Smooth muscle cell of the brain vasculature (primary cell): ENCODE data around the gene PNKP.

Experiments
- DNase-seq: peaks from one replicate; pipeline ENCODE4 v3.0.0-alpha.2; 2012; ENCODE audit warnings: low read depth, low spot score

Gene PNKP

DNA sequence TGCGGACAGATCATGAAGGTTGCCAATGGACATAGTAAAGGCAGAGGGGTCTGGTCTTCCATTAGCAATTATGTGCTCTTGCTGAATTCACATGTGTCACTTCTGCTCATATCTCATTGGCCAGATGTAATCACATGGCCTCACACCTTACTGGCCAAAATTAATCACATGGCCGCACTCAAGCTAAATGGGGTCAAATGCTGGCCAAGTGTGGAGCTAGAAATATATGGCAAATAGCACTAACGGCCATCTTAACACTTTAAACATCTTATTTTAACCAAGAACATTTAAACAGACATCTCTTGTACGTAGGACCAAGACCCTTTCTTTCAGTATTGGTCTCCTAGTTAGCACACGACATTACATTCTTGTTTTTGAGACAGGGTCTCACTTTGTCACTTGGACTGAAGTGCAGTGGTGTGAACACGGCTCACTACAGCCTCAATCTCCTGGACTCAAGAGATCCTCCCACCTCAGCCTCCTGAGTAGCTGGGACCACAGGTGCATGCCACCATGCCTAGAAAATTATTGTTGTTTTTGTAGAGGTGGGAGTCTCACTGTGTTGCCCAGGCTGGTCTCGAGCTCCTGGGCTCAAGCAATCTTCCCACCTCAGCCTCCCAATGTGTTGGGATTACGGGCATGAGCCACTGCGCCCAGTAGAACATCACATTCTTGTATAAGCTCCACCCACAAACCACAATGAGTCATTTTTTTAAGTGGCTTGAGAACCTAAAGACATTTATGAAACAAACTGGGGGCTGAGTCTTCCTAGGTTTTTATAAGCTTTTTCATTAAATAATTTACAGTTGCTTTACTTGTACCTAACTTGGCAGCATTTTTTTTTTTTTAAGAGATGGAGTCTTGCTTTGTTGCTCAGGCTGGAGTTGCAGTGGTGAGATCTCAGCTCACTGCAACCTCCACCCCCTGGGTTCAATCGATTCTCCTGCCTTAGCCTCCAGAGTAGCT, 19.4 kb downstream of the PNKP start:
- no peak for DNase-seq

DNA sequence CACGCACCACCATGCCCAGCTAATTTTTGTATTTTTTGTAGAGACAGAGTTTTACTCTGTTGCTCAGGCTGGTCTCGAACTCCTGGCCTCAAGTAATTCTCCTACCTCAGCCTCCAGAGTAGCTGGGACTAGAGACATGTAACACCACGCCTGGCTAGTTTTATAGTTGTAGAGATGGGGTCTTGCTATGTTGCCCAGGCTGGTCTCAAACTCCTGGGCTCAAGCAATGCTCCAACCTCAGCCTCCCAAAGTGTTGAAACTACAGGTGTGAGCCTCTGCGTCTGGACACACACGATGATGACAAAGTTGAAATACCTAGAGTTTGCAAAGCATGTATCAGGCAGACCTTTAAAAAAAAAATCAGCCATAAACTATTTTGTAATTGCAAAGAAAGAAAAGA, 21.0 kb downstream of the PNKP start:
- no peak for DNase-seq

DNA sequence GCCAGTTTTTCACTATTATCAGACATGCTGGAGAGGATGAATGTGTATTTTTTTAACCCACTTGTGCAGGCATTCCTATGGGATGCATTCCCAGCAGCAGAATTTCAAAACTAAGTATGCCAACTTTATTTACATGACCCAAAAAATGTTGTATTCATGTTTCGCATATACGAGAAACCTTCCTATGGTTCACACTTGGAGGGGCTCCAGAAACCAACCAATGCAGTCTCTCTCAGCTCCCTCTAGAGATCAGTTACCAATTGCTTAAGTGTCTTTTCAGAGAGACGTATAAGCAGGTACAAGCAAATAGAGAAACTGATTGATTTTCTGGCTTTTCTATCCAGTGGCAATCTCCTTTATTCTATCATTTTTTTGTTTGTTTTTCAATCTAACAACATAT, 22.0 kb downstream of the PNKP start:
- DNase-seq, result no peak

DNA sequence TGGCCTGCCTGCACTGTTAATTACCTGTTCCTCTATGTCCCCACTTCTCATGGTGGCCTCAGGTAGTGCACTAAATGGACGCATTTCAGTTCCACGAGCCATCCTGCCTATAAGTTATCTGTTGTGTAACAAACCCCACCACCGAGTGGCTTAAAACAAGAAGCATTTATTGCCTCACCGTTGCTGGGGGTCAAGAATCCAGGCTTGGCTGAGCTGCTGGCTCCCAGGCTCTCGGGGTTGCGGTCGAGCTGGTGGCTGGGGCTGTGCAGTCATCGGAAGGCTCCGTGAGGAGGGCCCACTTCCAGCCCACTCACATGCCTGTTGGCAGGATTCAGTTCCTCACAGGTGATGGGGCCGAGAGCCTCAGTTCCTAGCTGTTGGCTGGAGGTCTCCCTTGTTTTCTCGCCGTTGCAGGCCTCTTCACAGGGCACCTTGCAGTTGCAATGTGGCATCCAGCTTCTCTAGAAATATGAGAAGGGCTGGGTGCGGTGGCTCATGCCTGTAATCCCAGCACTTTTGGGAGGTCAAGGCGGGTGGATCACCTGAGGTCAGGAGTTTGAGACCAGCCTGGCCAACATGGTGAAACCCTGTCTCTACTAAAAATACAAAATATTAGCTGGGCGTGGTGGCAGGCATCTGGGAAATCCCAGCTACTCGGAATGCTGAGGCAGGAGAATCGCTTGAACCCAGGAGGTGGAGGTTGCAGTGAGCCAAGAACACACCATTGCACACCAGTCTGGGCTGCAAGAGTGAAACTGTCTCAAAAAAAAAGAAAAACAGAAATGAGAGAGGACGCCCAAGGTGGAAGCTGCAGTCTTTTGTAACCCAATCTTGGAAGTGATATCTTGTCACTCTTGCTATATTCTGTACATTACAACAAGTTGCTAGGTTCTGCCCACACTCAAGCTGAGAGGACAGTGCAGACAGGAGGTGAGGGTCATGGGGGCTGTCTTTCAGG, 23.0 kb downstream of the PNKP start:
- DNase-seq, result no peak

DNA sequence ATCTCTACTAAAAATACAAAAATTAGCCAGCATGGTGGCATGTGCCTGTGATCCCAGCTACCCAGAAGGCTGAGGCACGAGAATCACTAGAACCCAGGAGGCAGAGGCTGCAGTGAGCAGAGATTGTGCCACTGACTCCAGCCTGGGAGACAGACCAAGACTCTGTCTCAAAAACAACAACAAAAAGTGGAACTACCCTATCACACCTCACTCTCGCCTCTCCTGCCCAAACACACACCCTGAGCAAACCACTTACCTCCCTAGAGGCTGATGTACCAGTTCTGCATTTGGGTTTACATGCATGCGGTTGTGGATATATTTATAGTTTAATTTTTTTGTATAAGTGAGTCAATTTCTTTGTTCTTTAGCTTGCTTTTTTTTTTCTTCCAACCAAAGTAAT, 24.1 kb downstream of the PNKP start:
- no peak for DNase-seq

DNA sequence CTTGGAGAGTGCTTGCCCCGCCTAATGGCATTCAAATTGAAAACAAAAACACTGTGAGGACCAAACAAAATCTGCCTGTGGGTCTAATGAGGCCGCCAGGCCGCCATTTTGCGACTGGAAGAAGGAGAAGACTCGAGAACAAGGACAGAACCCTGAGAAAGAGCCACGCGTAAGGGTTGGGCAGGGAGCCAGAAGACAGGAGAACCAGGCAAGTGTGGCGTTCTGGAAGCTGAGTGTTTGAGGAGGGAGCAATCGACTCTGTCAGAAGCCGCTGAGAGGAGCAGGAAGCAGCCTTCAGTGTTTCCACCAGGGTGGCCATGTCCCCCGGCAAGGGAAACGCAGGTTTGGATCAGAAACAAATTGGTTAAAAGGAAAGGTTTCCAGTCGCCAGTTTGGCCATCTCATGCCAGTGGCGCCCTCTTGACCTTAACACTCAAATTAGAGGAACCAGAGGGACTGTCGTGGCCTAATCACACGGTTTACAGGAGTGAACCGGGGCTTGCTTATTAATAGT, 26.6 kb downstream of the PNKP start:
- DNase-seq, result no peak

DNA sequence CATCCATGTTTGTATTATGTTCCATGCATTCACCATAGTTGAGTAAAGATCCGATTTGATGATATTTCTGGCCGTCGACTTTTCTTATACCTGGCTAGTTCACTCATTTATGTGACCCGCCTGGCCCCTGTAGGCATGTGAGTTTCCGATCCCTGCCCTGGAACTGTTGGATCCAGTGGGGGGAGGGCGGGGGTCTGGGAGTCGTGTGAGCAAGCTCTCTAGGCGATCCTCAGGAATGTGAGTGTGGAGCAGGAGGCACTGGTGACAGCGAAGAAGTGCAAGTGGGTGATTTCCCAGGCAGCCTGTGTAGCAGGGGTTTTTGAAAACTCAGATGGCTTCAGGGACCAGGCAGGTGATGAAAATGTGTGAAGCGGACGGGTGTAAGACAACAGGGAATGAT, 27.1 kb downstream of the PNKP start:
- DNase-seq, result no peak

DNA sequence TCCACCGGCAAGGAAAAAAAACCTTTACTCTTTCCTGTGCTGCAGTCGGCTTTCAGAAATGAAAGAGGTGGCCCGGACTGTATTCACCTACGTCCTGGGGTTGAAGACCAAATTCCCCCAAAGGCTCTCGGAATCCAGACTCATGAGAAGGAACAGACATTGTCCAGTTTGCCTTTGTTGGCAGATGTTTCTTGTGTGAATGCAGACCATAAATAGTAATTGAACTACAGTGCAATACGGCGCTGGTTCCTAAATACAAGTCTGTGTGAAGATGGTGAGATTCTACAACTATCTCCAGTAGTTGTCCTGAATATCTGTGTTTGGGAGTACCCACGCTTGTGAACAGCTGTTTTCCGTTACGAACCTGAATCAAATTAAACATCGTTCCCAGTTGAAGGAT, 27.7 kb downstream of the PNKP start:
- no peak for DNase-seq

DNA sequence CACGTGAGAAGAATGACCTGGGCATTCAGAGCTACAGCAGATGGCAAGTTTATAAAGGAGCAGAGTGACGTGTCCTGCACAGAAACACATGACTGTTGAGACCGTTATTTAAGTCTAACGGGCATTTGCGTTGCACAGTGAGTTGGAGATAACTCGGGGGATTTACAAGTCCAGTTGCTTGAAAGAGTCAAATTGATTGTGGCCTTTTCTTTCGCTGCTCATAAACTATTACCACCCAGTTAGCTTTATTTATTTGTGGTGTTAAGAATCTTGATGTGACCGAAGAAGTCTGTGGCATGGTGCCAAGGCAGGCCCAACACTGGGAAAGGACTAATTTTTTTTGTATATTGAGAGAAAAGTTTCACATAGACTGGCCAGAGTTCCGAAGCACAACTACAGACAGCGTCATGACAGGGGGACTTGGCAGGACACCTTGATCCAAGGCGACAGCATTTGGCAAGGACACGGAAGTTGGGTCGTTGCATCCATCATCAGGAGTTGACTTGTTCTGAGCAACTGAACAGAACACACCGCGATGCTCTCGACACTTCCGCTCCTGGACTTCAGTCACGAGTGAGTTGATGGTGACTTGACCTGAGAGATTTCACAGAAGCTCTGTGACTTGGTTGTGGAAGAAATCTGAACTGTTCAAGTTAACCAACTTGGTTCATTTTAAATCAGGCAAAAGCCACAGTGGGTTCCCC, 28.3 kb downstream of the PNKP start:
- DNase-seq, result no peak

DNA sequence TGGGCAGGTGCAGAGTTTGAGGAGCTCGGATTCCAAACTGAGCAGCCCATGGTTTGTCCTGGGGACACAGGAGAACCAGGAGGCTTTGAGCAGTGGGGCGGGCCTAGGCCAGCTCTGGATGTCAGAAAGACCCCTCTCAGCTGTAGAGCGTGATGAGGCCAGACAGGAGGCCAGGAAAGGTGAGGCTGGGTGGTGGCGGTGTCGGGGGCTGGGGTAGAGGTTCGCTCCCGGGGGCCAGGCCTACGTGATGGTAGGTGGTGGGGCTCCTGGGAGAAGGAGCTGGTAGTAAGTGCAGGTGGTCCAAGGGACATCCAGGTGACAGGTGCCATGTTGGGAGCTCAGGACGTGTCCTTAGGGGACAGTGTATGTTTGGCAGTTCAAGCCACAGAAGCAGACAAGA, 30.0 kb downstream of the PNKP start:
- no peak for DNase-seq

DNA sequence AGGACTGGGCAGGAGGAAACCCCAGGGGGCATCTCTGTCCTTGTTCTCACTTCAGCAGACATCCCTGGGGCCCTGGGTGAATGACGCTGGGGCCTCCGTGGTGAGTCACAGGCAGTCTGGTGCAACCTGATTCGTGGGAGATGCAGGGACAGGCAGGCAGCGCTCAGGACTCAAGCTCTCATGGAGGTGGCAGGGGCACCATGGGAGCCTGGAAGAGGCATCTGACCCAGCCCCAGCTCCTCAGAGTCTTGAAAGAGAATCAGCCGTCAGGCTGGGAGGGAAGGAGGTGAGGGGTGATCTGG, 30.4 kb downstream of the PNKP start:
- DNase-seq, result no peak

DNA sequence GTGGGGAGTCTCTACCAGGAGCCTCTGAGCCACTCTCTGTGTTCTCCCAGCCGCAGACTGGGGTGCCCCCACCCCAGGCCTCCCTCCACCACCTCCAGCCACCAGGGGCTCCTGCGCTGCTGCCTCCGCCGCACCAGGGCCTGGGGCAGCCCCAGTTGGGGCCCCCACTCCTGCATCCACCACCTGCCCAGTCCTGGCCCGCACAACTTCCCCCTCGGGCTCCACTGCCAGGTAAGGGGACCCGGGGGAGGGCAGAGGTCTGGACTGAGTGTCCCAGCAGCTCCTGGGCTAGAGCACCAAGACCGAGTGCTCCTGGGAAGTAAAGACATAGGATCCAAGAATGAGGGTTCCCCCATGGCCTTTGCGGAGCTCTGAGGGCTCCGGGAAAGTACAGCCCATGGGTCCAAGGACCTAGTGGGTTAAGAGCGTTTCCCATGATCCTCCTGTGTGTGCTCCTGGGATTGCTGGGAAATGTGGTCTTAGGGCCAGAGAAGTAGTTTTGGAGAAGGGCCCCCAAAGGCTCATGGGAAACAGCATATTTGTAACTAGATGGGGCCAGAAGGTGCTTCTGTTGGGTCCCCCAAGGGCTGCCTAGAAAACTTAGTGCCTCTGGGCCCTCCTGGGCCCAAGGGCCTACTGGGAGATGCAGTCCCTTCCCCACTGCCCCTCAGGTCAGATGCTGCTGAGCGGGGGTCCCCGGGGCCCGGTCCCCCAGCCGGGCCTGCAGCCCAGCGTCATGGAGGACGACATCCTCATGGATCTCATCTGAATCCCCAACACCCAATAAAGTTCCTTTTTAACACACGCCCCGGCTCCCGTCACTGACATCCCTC, 31.0 kb downstream of the PNKP start:
- no peak for DNase-seq

DNA sequence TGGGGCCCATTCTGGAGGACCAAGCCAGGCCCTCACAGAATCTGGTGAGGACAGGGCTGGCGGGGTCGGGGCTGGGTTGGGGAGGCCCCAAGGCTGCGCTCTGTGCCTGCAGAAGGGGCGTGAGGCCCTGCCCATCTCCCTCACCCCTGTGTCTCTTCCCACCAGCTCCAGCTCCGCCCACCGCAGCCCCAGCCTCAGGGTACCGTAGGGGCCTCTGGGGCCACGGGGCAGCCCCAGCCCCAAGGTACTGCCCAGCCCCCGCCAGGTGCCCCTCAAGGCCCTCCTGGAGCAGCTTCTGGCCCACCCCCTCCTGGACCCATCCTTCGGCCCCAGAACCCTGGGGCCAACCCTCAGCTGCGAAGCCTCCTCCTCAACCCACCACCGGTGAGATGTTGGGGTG, 31.8 kb downstream of the PNKP start:
- DNase-seq, result no peak

DNA sequence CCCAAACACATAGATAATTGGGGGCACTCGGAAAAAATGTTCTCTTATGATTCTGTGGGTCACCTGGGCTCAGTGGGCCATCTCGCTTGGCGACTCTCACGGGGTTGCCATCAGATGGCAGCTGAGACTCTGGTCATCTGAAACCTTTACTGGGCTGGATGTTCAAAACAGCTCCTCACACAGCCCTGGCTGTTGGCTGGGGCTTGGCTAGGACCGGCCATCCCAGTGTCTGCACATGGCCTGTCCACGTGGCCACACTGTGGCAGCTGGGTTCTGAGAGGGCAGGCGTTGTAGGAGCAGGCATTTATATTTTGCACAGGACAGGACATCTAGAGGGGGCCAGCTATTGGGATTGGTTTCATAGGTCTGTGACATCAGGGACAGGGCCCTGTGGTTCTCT, 33.8 kb downstream of the PNKP start:
- no peak for DNase-seq

DNA sequence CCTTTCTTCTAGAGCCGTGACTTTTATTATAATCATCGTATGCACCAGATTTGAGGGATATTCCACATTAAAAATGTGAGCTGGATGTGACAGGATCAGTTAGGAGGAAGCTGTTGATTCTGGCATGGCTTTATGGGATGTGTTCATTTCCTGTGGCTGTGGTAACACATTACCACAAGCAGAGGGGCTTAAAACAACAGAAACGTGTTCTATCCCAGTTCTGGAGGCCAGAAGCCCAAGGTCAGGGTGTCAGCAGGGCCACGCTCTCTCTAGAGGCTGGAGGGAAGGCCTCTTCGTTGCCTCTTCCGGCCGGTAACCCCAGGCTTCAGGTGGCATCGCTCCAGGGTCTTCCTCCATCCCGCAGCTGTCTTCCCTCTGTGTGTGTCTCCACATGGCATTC, 34.8 kb downstream of the PNKP start:
- DNase-seq, result no peak

DNA sequence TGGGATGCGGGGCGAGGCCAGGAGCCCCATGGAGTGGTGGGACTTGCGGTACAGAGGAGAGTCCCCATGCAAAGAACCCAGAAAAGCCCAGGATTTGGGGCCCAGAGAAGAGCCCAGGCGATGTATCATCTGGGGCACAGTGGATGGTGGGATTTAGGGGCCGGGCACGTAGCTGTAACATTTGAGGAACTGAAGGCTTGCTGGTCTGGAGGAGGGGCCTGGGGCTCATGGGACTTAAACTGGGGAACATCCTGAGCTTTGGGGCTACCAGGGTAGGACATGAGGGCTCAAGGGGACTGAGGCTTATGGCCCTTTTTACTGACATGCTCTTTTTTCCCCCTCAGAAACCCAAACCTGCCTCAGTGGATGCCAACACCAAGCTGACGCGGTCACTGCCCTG, 35.8 kb downstream of the PNKP start:
- DNase-seq, result no peak

DNA sequence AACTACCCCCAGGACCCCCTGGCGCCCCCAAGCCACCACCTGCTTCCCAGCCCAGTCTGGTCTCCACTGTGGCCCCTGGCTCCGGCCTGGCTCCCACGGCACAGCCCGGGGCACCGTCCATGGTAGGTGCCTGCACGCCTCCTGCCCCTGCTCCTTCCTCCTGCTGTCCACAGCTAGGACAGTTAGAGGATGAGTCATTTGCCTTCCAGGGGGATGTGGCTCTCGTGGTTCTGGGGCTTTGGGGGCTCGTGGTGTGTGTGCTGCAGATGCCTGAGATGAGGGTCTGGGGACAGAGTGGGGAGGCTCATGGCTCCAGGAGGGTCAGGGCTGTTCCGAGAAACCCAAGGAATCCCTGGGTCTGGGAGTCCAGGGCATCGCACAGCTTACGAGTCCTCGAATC, 36.6 kb downstream of the PNKP start:
- DNase-seq, result no peak

DNA sequence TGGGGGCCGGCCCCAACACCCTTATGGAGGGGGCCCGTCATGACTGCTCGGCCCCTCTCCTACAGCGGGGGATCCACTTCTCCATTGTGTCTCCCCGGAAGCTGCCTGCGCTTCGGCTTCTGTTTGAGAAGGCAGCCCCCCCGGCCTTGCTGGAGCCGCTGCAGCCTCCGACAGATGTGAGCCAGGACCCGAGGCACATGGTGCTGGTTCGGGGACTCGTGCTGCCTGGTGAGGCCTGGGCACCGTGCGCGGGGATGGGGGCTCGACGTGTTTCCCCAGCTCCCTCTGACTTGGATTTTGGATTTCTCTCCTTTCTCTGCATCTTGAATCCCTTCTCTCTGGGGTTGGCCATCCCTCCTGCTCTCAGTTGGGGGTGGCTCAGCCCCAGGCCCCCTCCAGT, 37.7 kb downstream of the PNKP start:
- no peak for DNase-seq

DNA sequence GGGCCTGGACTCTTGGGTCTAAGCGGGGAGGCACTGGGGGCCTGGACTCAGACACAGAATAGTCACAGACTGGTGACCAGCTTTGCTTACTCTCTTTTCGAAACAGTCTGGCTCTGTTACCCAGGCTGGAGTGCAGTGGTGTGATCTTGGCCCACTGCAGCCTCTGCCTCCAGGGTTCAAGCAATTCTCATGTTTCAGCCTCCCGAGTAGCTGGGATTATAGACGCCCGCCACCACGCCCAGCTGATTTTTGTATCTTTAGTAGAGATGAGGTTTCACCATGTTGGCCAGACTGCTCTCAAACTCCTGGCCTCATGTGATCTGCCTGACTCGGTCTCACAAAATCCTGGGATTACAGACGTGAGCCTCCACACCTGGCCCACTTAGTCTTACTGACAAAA, 38.2 kb downstream of the PNKP start:
- DNase-seq, result no peak

DNA sequence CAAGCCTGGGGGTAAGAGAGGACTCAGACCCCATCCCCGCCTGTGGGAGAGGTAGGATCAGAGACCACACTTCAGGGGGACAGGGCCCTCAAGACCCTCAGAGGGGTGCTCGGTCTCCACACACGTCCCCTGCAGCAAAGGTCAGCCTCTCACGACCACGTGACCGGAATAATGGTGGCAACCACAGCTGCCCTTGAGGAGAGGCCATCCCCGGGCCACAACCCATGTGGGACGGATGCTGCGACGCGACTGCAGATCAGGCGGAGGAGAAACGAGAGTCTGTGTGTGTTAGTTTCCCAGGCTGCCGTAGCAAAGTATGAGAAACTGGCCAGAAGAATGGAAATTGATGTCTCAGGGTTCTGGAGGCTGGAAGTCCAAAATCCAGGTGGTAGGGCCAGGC, 40.3 kb downstream of the PNKP start:
- no peak for DNase-seq

DNA sequence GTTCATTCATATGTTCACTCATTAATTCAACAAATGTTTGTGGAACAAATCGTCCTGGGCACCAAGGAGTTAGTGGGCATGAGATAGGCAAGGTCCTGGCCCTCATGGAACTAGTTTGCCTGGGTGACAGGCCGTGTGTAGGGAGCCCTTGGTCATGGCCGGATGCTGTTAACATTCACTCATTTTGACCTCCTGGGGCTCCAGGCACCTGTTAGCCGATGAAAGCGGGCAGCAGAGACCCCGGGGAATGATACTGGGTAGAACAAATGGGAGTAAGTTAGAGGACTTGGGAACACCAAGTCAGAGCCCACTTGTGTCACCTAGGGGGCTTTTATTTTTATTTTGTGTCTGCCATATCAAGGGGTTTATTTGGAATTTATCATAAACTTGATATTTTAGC, 42.7 kb downstream of the PNKP start:
- DNase-seq, result no peak
